Keratinocyte (primary cell): Measurements from ENCODE around the gene LYPD5. TPM values are rescaled to one million over a fixed set of nuclear protein-coding genes. Genes with fewer than 3 reads are reported as not detected.

Experiments
- DNase-seq: peaks from one replicate; pipeline ENCODE4 v3.0.0-alpha.2; 2011; ENCODE audit warnings: low read depth, missing footprints, low spot score
- FAIRE-seq: peaks from 2 replicates; lab custom pipeline; 2011; peaks lifted over from hg19 to GRCh38; lab: Jason Lieb, UNC
- H2AFZ ChIP-seq: 2 replicates; pipeline ENCODE4 v1.6.0; 2012; ENCODE audit warnings: low read length, control low read depth, inconsistent platforms; ENCODE audit not compliant: control insufficient read depth
- H3K27ac ChIP-seq: 2 replicates; pipeline ENCODE4 v1.5.1; 2011; ENCODE audit warnings: low read length; ENCODE audit not compliant: control insufficient read depth, insufficient read depth
- H3K27me3 ChIP-seq: 3 replicates; pipeline ENCODE4 v1.6.0; 2011; ENCODE audit warnings: low read length; ENCODE audit not compliant: control insufficient read depth, insufficient read depth; ENCODE audit errors: extremely low read depth
- H3K36me3 ChIP-seq, 2 experiments: 2 replicates in 1 of 2; 3 replicates in 1 of 2; pipeline ENCODE4 v1.5.1; 2011; ENCODE audit warnings: low read length in 2 of 2, mild to moderate bottlenecking in 1 of 2; ENCODE audit not compliant: control insufficient read depth in 2 of 2, insufficient read depth in 2 of 2; ENCODE audit errors: extremely low read depth in 1 of 2
- H3K4me1 ChIP-seq: 3 replicates; pipeline ENCODE4 v1.5.1; 2011; ENCODE audit warnings: low read length; ENCODE audit not compliant: control insufficient read depth, insufficient read depth; ENCODE audit errors: extremely low read depth
- H3K4me2 ChIP-seq: 3 replicates; pipeline ENCODE4 v1.6.0; 2011; ENCODE audit warnings: low read depth, low read length; ENCODE audit not compliant: control insufficient read depth, insufficient read depth; ENCODE audit errors: extremely low read depth
- H3K4me3 ChIP-seq, 3 experiments: fragments of 200-600 bp in 1 of 3; sonication (generic) in 1 of 3; 2 replicates in 2 of 3; 3 replicates in 1 of 3; pipeline ENCODE4 v1.5.1; 2011 to 2016; ENCODE audit warnings: low read length in 3 of 3, mild to moderate bottlenecking in 3 of 3, control low read depth in 2 of 3, inconsistent platforms in 1 of 3, low read depth in 1 of 3, mixed read lengths in 1 of 3, mixed run types in 1 of 3, moderate library complexity in 1 of 3; ENCODE audit not compliant: control insufficient read depth in 2 of 3, insufficient read depth in 2 of 3; ENCODE audit errors: extremely low read depth in 1 of 3
- H3K79me2 ChIP-seq: 2 replicates; pipeline ENCODE4 v1.6.0; 2012; ENCODE audit warnings: low read length; ENCODE audit not compliant: control insufficient read depth, insufficient read depth
- H3K9ac ChIP-seq: 3 replicates; pipeline ENCODE4 v1.6.0; 2011; ENCODE audit warnings: low read length; ENCODE audit not compliant: control insufficient read depth, insufficient read depth; ENCODE audit errors: extremely low read depth
- H3K9me1 ChIP-seq: 3 replicates; pipeline ENCODE4 v1.6.0; 2011; ENCODE audit warnings: low read length; ENCODE audit not compliant: control insufficient read depth, insufficient read depth; ENCODE audit errors: extremely low read depth
- H3K9me3 ChIP-seq: 2 replicates; pipeline ENCODE4 v1.5.1; 2012; ENCODE audit warnings: low read depth, low read length; ENCODE audit not compliant: control insufficient read depth
- H4K20me1 ChIP-seq: 3 replicates; pipeline ENCODE4 v1.6.0; 2011; ENCODE audit warnings: low read length; ENCODE audit not compliant: control insufficient read depth, insufficient read depth; ENCODE audit errors: extremely low read depth
- EZH2 ChIP-seq: IDR thresholded peaks from one replicate; pipeline ENCODE4 v1.6.1; 2012; ENCODE audit warnings: inconsistent platforms, mild to moderate bottlenecking, low read length, moderate library complexity
- dilution Hi-C: fragments of 300-500 bp; cut with MboI; formaldehyde crosslinking; loops from one replicate; pipeline ENCODE4 v1.7.0; 2020; ENCODE audit warnings: low sequenced_read_pairs; ENCODE audit not compliant: extremely low pct_ligation_motif_present
- polyA plus RNA-seq, 5 experiments: library from polyadenylated mRNA; depleted of rRNA in 3 of 5; stranded (reverse) in 3 of 5; stranded (forward) in 1 of 5; unstranded in 1 of 5; fragments of >200 nt; gene quantifications; 1 replicate in 1 of 5; 2 replicates in 3 of 5; 3 replicates in 1 of 5; pipeline versions ENCODE4 v1.2.1 to v1.2.3, GENCODE V29; 2011 to 2012; ENCODE audit warnings: missing spikeins in 2 of 5, low read depth in 1 of 5, low replicate concordance in 1 of 5
- TF ChIP-seq, protein P1 (sequence below), 3 experiments: IDR thresholded peaks in 1 of 3; conservative IDR thresholded peaks in 1 of 3; optimal IDR thresholded peaks in 1 of 3; 2 replicates in 2 of 3; 3 replicates in 1 of 3; pipeline versions ENCODE3 to v1.5.1; 2011; ENCODE audit warnings: low read length in 3 of 3, mild to moderate bottlenecking in 3 of 3, moderate library complexity in 2 of 3, control low read depth in 1 of 3, inconsistent platforms in 1 of 3; ENCODE audit not compliant: insufficient read depth in 2 of 3; ENCODE audit errors: extremely low read depth in 1 of 3

The LYPD5 gene
- polyA plus RNA-seq, 1 donor (not counting 4 experiments of a cell fraction or from before 2014, with no cell fraction given), result 4.2 TPM

DNA sequence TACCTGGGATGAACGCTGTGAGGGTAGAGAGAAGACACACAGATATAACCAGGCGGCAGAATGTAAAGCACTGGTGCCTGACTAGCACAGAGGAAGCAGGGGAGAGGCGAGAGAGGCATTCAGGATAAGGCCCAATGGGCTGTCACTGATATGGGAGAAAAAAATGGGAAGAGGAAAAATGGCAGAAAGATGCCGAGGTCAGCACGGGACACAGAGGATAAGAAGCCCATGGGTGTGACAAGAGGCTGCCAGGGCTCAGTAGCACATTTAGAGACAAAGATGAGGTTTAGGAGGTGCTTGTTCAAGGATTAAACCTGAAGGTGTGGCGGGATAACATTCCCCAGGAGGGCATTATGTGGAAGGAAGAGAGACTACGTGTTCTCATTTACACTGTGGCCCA lies 53.1 kb downstream of the LYPD5 start:
- peaks cover 21% of the 10 kb centered on the region for H3K79me2 ChIP-seq
- no peaks in the 10 kb centered on the region for H3K9me1 ChIP-seq
- no peak overlapping the region for H3K4me2 ChIP-seq
- DNase-seq (no peak), FAIRE-seq (no peak)
- no peak overlapping the region for H3K4me3 ChIP-seq
- H3K9ac ChIP-seq, result no peak overlapping the region
- no peaks in the 10 kb centered on the region for H4K20me1 ChIP-seq
- no peak overlapping the region for H3K27ac ChIP-seq
- H3K27me3 ChIP-seq, result no peaks in the 10 kb centered on the region
- H3K36me3 ChIP-seq, result peaks cover 22 to 53% of the 10 kb centered on the region in 2 experiments
- H2AFZ ChIP-seq, result no peak overlapping the region
- H3K9me3 ChIP-seq, result no peaks in the 10 kb centered on the region
- H3K4me1 ChIP-seq, result peaks cover 25% of the 10 kb centered on the region
- dilution Hi-C loops, result no loop called here
- TF ChIP-seq, protein P1, sequence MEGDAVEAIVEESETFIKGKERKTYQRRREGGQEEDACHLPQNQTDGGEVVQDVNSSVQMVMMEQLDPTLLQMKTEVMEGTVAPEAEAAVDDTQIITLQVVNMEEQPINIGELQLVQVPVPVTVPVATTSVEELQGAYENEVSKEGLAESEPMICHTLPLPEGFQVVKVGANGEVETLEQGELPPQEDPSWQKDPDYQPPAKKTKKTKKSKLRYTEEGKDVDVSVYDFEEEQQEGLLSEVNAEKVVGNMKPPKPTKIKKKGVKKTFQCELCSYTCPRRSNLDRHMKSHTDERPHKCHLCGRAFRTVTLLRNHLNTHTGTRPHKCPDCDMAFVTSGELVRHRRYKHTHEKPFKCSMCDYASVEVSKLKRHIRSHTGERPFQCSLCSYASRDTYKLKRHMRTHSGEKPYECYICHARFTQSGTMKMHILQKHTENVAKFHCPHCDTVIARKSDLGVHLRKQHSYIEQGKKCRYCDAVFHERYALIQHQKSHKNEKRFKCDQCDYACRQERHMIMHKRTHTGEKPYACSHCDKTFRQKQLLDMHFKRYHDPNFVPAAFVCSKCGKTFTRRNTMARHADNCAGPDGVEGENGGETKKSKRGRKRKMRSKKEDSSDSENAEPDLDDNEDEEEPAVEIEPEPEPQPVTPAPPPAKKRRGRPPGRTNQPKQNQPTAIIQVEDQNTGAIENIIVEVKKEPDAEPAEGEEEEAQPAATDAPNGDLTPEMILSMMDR (optimal IDR thresholded peaks at IDR 0.05 in 1 of 3, IDR thresholded peaks at IDR 0.05 in 1 of 3, conservative IDR thresholded peaks at IDR 0.05 in 1 of 3; ENCODE audit: extremely low read depth in 1 of 3, insufficient read depth in 2 of 3, low read length in 3 of 3), result no peak
- no peak for TF ChIP-seq EZH2

DNA sequence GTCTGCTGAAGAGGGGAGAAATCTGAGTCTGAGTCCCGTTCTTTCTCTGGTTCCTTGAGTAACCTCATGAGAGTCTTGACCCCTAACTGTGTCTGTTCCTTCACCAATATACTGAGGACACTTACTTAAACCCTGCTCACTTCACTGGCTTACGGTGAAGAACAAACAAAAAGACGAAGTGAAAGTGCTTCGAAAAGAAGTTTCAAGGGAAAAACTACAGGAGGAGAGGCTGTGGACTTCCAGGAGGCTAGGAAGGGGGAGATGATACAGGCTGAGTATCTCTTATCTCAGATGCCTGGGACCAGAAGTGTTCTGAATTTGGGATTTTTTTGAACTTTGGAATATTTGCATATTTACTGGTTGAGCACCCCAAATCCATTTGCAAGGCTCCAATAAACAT lies 53.6 kb downstream of the LYPD5 start:
- Histone ChIP-seq H3K79me2 (peaks cover 21% of the 10 kb centered on the region), H3K27ac (no peak overlapping the region), H3K4me3 (no peak overlapping the region), H3K9me3 (no peaks in the 10 kb centered on the region), H3K4me2 (no peak overlapping the region), H3K4me1 (peaks cover 25% of the 10 kb centered on the region), H3K36me3 (peaks cover 26 to 58% of the 10 kb centered on the region in 2 experiments), H2AFZ (no peak overlapping the region), H3K9ac (no peak overlapping the region), H3K27me3 (no peaks in the 10 kb centered on the region), H3K9me1 (no peaks in the 10 kb centered on the region), H4K20me1 (no peaks in the 10 kb centered on the region)
- DNase-seq, result no peak
- dilution Hi-C loops, result no loop called here
- TF ChIP-seq EZH2, result no peak
- TF ChIP-seq, protein P1 (optimal IDR thresholded peaks at IDR 0.05 in 1 of 3, IDR thresholded peaks at IDR 0.05 in 1 of 3, conservative IDR thresholded peaks at IDR 0.05 in 1 of 3; ENCODE audit: extremely low read depth in 1 of 3, insufficient read depth in 2 of 3, low read length in 3 of 3), result no peak
- FAIRE-seq, result no peak
